Stimulated activated CD4-positive, alpha-beta T cell treated with anti-CD3 and anti-CD28 coated beads, Interleukin-1b, Interleukin-23, amount 100 ng/mL, for 24 hours (primary cell): ENCODE measurements around the gene AFMID.
"Not testable (repeated sequence)": the region's sequence is repeated elsewhere in the genome, so short reads cannot be mapped to it uniquely, and the experiment has no call there.

Experiments used
- DNase-seq, 4 experiments: peaks; one replicate each; pipeline ENCODE4 v3.0.0-alpha.2; 2020; ENCODE audit warnings: low read depth in 4 of 4, low spot score in 1 of 4

The AFMID gene

GRCh38 chr17:78223061-78223460, 35.9 kb downstream of the AFMID start:
- no peak for DNase-seq

- no peak for DNase-seq
Measured at GRCh38 chr17:78223765-78224164, 36.6 kb downstream of the AFMID start.

GRCh38 chr17:78224231-78225087, 37.3 kb downstream of the AFMID start:
- DNase-seq, result no peak

- no peak for DNase-seq
Measured at GRCh38 chr17:78225088-78225865, 38.1 kb downstream of the AFMID start.

- DNase-seq, result no peak
Measured at GRCh38 chr17:78226055-78226758, 39.0 kb downstream of the AFMID start.

- DNase-seq, result no peak
Measured at GRCh38 chr17:78226759-78227454, 39.7 kb downstream of the AFMID start.

- no peak for DNase-seq
Measured at GRCh38 chr17:78227455-78227916, 40.3 kb downstream of the AFMID start.

GRCh38 chr17:78228176-78228575, 41.0 kb downstream of the AFMID start:
- no peak for DNase-seq

GRCh38 chr17:78230252-78230962, 43.2 kb downstream of the AFMID start:
- no peak for DNase-seq

GRCh38 chr17:78230996-78231935, 44.1 kb downstream of the AFMID start, which contains the start of gene TMEM235:
Gene TMEM235 (plus strand): TSS chr17:78231631. CDS start chr17:78232024, 393 bp downstream.
- DNase-seq, result no peak

- DNase-seq, result no peak
Measured at GRCh38 chr17:78231991-78232858, 45.1 kb downstream of the AFMID start.

GRCh38 chr17:78232859-78233173, 45.7 kb downstream of the AFMID start:
- no peak for DNase-seq

- no peak for DNase-seq
Measured at GRCh38 chr17:78233678-78234077, 46.5 kb downstream of the AFMID start.

- no peak for DNase-seq
Measured at GRCh38 chr17:78234261-78234865, 47.2 kb downstream of the AFMID start.

GRCh38 chr17:78235022-78235421, 47.9 kb downstream of the AFMID start:
- not testable (repeated sequence) for DNase-seq

GRCh38 chr17:78235885-78236284, 48.7 kb downstream of the AFMID start:
- no peak for DNase-seq

- DNase-seq, result no peak
Measured at GRCh38 chr17:78236362-78237127, 49.4 kb downstream of the AFMID start.
